Trophoblast cell (in vitro differentiated cells and primary cell): ENCODE measurements around the gene RASL12. TPM values are rescaled to one million over a fixed set of nuclear protein-coding genes. Genes with fewer than 3 reads are reported as not detected.
A peak's percentile ranks its signal among the peaks of the same experiment; 100 is the strongest.

ENCODE experiments used
- DNase-seq, 2 donors: peaks; one replicate each; pipeline ENCODE4 v3.0.0-alpha.2; 2016
- H2AFZ ChIP-seq: 2 replicates; pipeline ENCODE4 v1.6.1; 2013; ENCODE audit warnings: low read length, moderate library complexity, mild to moderate bottlenecking; ENCODE audit not compliant: insufficient read depth, poor library complexity
- H2AK5ac ChIP-seq: 2 replicates; pipeline ENCODE4 v1.6.1; 2013; ENCODE audit warnings: mild to moderate bottlenecking, low read length
- H2BK120ac ChIP-seq: 2 replicates; pipeline ENCODE4 v1.6.1; 2013; ENCODE audit warnings: low read length, mild to moderate bottlenecking, moderate library complexity; ENCODE audit not compliant: insufficient read depth, poor library complexity
- H2BK12ac ChIP-seq: 2 replicates; pipeline ENCODE4 v1.6.1; 2013; ENCODE audit warnings: mild to moderate bottlenecking, low read length, moderate library complexity
- H2BK5ac ChIP-seq: 2 replicates; pipeline ENCODE4 v1.6.1; 2013; ENCODE audit warnings: low read length, low read depth, moderate library complexity, mild to moderate bottlenecking; ENCODE audit not compliant: poor library complexity
- H3K14ac ChIP-seq: 2 replicates; pipeline ENCODE4 v1.6.1; 2013; ENCODE audit warnings: mild to moderate bottlenecking, low read length
- H3K18ac ChIP-seq: 2 replicates; pipeline ENCODE4 v1.6.1; 2013; ENCODE audit warnings: mild to moderate bottlenecking, low read length
- H3K23ac ChIP-seq: 2 replicates; pipeline ENCODE4 v1.6.1; 2013; ENCODE audit warnings: low read length
- H3K27ac ChIP-seq: 2 replicates; pipeline ENCODE4 v1.5.1; 2013; ENCODE audit warnings: low read depth, mild to moderate bottlenecking, inconsistent platforms, low read length, moderate library complexity
- H3K27me3 ChIP-seq: 2 replicates; pipeline ENCODE4 v1.6.1; 2013; ENCODE audit warnings: inconsistent platforms, mild to moderate bottlenecking, low read length, moderate library complexity; ENCODE audit not compliant: insufficient read depth
- H3K36me3 ChIP-seq, 2 experiments: 1 replicate in 1 of 2; 2 replicates in 1 of 2; pipeline ENCODE4 v1.6.1; 2013; ENCODE audit warnings: low read length in 2 of 2, mild to moderate bottlenecking in 2 of 2, moderate library complexity in 1 of 2; ENCODE audit not compliant: insufficient read depth in 2 of 2, control insufficient read depth in 1 of 2
- H3K4ac ChIP-seq: 2 replicates; pipeline ENCODE4 v1.6.1; 2013; ENCODE audit warnings: low read depth, mild to moderate bottlenecking, low read length, moderate library complexity
- H3K4me1 ChIP-seq, 2 experiments: 1 replicate in 1 of 2; 2 replicates in 1 of 2; pipeline ENCODE4 v1.6.1; 2013; ENCODE audit warnings: low read length in 2 of 2, mild to moderate bottlenecking in 2 of 2, moderate library complexity in 1 of 2; ENCODE audit not compliant: insufficient read depth in 2 of 2, control insufficient read depth in 1 of 2
- H3K4me2 ChIP-seq: 2 replicates; pipeline ENCODE4 v1.6.1; 2013; ENCODE audit warnings: inconsistent platforms, mild to moderate bottlenecking, low read length, moderate library complexity
- H3K4me3 ChIP-seq: 2 replicates; pipeline ENCODE4 v1.5.1; 2013; ENCODE audit warnings: mild to moderate bottlenecking, low read depth, low read length, inconsistent platforms
- H3K79me1 ChIP-seq: one replicate; pipeline ENCODE4 v1.6.1; 2013; ENCODE audit warnings: low read length
- H3K79me2 ChIP-seq: 2 replicates; pipeline ENCODE4 v1.6.1; 2013; ENCODE audit warnings: low read length, mild to moderate bottlenecking; ENCODE audit not compliant: control insufficient read depth, insufficient read depth, poor library complexity
- H3K9ac ChIP-seq: 2 replicates; pipeline ENCODE4 v1.6.1; 2013; ENCODE audit warnings: mild to moderate bottlenecking, low read length
- H3K9me3 ChIP-seq: 2 replicates; pipeline ENCODE4 v1.6.1; 2013; ENCODE audit warnings: low read depth, mild to moderate bottlenecking, control low read depth, inconsistent platforms, low read length; ENCODE audit not compliant: insufficient read depth
- H4K12ac ChIP-seq: 2 replicates; pipeline ENCODE4 v1.6.1; 2013; ENCODE audit warnings: low read depth, mild to moderate bottlenecking, low read length, moderate library complexity
- H4K8ac ChIP-seq: 2 replicates; pipeline ENCODE4 v1.6.1; 2013; ENCODE audit warnings: low read depth, mild to moderate bottlenecking, low read length, moderate library complexity
- H4K91ac ChIP-seq: one replicate; pipeline ENCODE4 v1.6.1; 2013; ENCODE audit warnings: low read depth, mild to moderate bottlenecking, low read length, moderate library complexity
- WGBS: extraction: QIAGEN DNeasy Blood & Tissue Kit; methylation state at CpG from one replicate; pipeline ENCODE4 v1.1.7; 2013; ENCODE audit warnings: missing lambda C conversion rate; ENCODE audit not compliant: insufficient read length, insufficient coverage; ENCODE audit errors: extremely low coverage; 5-methylcytosine and 5-hydroxymethylcytosine counted together
- polyA plus RNA-seq: library from polyadenylated mRNA; stranded (reverse); fragments of 200-250 nt; gene quantifications from 2 replicates; pipeline ENCODE4 v1.2.3, GENCODE V29; 2013

RASL12 gene, protein sequence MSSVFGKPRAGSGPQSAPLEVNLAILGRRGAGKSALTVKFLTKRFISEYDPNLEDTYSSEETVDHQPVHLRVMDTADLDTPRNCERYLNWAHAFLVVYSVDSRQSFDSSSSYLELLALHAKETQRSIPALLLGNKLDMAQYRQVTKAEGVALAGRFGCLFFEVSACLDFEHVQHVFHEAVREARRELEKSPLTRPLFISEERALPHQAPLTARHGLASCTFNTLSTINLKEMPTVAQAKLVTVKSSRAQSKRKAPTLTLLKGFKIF
- polyA plus RNA-seq = 2.7 and 2.9 TPM in 2 replicates

DNA sequence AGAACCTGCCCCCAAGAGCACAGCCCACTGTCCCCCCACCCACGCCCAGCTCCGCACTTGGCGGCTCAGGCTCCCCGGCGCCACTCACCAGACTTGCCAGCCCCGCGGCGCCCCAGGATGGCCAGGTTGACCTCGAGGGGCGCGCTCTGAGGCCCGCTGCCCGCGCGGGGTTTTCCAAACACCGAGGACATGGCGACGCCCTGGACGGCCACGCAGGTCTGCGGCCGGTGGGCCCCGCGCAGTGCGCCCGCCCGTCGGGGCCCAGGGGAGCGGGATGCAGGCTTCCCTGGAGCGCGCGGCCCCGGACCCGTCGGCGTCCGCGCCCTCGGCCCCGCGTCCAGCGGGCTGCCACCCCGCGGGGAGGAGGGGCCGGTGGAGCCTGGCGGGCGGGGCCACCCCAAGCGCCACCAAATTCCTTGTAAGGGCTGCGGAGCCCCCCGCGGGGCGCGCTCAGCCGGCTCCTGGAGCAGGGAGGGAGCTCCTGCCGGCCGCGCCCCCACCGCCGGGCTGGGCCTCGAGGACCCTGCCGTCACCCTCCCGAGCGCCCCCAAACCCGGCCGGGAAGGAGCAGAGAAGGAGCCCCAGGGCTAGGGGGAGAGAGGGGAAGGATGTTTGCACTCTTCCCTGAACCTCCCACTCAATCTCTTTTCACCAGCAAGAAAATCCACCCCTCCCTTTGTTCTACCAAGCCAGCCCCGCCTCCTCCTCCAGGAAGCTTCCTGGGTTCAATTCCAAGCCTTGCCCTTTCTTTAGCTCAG is at the start of gene RASL12:
RASL12 (minus strand) TSS at position 347 of the 758 bp plus-strand sequence; CDS start at position 191, 156 bp downstream.
- Histone ChIP-seq H2BK120ac (peak within 1 kb of the TSS; percentile 21), H3K4ac (no peak within 1 kb of the TSS)
- no CpG with 5 or more reads among the region's 66 CpGs for WGBS

DNA sequence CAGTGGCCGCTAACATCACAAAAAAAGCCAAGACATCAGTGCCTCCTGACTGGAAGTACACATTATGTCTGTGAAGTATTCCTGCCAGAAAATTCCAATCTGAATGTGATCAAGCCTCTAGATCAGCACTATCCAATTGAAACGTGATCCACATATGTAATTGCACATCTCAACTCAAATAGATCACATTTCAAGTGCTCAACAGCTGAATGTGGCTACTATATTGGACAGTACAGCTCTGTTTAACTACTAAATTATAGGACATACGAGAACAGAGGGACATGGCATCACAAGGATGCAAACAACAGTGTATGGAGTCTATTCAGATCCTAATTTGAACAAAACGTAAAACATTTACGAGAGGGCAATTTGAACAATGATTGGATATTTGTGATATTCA is 47.8 kb upstream of the RASL12 start:
- no peak overlapping the region for H3K4me3 ChIP-seq
- H3K79me2 ChIP-seq = no peaks in the 10 kb centered on the region
- H3K79me1 ChIP-seq = no peaks in the 10 kb centered on the region
- no peak overlapping the region for H3K27ac ChIP-seq
- H2AFZ ChIP-seq = no peak overlapping the region
- no peak overlapping the region for H2BK5ac ChIP-seq
- no peak overlapping the region for H2AK5ac ChIP-seq
- H3K4me1 ChIP-seq = no peaks in the 10 kb centered on the region
- H3K18ac ChIP-seq = no peak overlapping the region
- H4K91ac ChIP-seq = no peak overlapping the region
- no CpG with 5 or more reads among the region's 5 CpGs for WGBS
- H3K27me3 ChIP-seq = no peaks in the 10 kb centered on the region
- H3K4ac ChIP-seq = no peak overlapping the region
- peaks cover 13 to 21% of the 10 kb centered on the region in 2 experiments for H3K36me3 ChIP-seq
- no peak overlapping the region for H2BK120ac ChIP-seq
- H4K12ac ChIP-seq = no peak overlapping the region
- no peak overlapping the region for H4K8ac ChIP-seq
- no peak for DNase-seq
- no peak overlapping the region for H2BK12ac ChIP-seq
- H3K9me3 ChIP-seq = no peaks in the 10 kb centered on the region
- no peak overlapping the region for H3K14ac ChIP-seq
- H3K9ac ChIP-seq = no peak overlapping the region
- no peak overlapping the region for H3K23ac ChIP-seq
- no peak overlapping the region for H3K4me2 ChIP-seq

More for the DNA sequence above, at the start of gene RASL12:
- Histone ChIP-seq H2AK5ac (no peak within 1 kb of the TSS), H3K4me2 (peak within 1 kb of the TSS; percentile 72), H4K8ac (no peak within 1 kb of the TSS), H3K23ac (no peak within 1 kb of the TSS), H3K27ac (no peak within 1 kb of the TSS), H3K4me3 (peak within 1 kb of the TSS; percentile 68), H2BK12ac (peak within 1 kb of the TSS; percentile 39), H3K4me1 (peaks cover 20 to 33% of the 10 kb centered on the region in 2 experiments), H2BK5ac (peak within 1 kb of the TSS; percentile 23), H3K18ac (peak within 1 kb of the TSS; percentile 9), H3K9ac (no peak within 1 kb of the TSS), H4K91ac (peak within 1 kb of the TSS; percentile 72), H3K14ac (peak within 1 kb of the TSS; percentile 33), H3K9me3 (no peaks in the 10 kb centered on the region), H4K12ac (no peak within 1 kb of the TSS), H3K79me2 (no peaks in the 10 kb centered on the region), H3K36me3 (no peaks in the 10 kb centered on the region), H3K79me1 (peaks cover 3% of the 10 kb centered on the region), H3K27me3 (peaks cover 9% of the 10 kb centered on the region), H2AFZ (peak within 1 kb of the TSS; percentile 18)
- no peak for DNase-seq

DNA sequence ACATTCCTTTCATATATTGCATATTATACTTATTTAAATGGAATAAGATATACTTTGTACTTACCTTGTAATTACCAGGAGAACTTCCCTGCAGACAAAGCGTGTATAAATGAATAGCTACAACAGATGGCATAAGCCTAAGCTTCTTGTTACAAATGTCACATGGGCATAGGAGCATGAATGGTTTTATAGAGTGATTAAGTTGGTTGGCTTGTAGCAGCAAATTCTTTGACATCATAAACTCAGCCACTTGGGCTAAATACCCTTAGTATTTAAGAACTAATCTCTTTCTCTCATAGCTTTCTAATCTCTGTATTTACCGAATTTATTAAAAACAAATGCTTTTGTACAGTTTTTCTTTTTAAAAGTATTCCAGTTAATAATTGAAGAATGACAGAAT is 47.3 kb upstream of the RASL12 start, which contains the start of gene UBAP1L:
UBAP1L (minus strand) TSS at position 115 of the 400 bp plus-strand sequence. CDS start 8,985 bp downstream, outside the sequence.
- H4K12ac ChIP-seq = no peak within 1 kb of the TSS
- no peak within 1 kb of the TSS for H2AFZ ChIP-seq
- no peaks in the 10 kb centered on the region for H3K79me2 ChIP-seq
- H3K4me3 ChIP-seq = no peak within 1 kb of the TSS
- no peak within 1 kb of the TSS for H3K23ac ChIP-seq
- no peak within 1 kb of the TSS for H4K91ac ChIP-seq
- no peaks in the 10 kb centered on the region for H3K27me3 ChIP-seq
- WGBS = no CpG with 5 or more reads among the region's 2 CpGs
- H2BK5ac ChIP-seq = no peak within 1 kb of the TSS
- H3K4me2 ChIP-seq = no peak within 1 kb of the TSS
- H3K14ac ChIP-seq = no peak within 1 kb of the TSS
- no peak within 1 kb of the TSS for H3K18ac ChIP-seq
- no peak within 1 kb of the TSS for H3K9ac ChIP-seq
- no peaks in the 10 kb centered on the region for H3K79me1 ChIP-seq
- H2BK12ac ChIP-seq = no peak within 1 kb of the TSS
- no peaks in the 10 kb centered on the region for H3K4me1 ChIP-seq
- no peaks in the 10 kb centered on the region for H3K9me3 ChIP-seq
- H3K27ac ChIP-seq = no peak within 1 kb of the TSS
- peaks cover 13 to 21% of the 10 kb centered on the region in 2 experiments for H3K36me3 ChIP-seq
- no peak for DNase-seq
- H2BK120ac ChIP-seq = no peak within 1 kb of the TSS
- H3K4ac ChIP-seq = no peak within 1 kb of the TSS
- no peak within 1 kb of the TSS for H4K8ac ChIP-seq
- no peak within 1 kb of the TSS for H2AK5ac ChIP-seq

DNA sequence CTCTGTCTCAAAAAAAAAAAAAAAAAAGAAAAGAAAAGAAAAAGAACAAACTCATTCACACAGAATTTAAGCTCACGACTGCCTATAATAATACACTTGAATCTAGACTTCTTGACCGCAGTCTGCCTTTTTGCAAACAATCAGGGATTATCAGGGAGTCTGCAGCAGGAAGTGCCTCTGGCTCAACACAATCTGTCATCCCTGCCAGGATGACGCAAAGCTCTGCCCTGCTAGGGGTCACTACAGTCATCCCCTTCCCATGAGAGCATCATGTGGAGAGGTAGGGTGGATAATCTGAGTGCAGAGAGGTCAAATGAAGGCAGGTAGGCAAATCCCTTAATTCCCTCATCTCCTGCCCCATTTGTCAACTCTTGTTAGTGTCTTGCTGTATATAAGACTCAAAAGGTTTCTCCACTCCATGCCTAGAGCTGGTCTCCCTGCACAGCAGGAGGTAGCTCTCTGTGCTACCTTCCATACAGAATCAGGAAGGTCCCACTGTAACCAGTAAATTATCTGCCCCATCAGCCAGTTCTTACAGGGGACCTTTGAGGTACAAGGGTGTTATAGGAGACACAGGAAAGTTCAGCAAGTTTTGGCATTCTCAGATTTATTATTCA is 43.0 kb upstream of the RASL12 start:
- Histone ChIP-seq H3K4me3 (no peak overlapping the region), H2BK120ac (no peak overlapping the region), H2AK5ac (no peak overlapping the region), H4K91ac (no peak overlapping the region), H3K27ac (no peak overlapping the region), H3K4ac (no peak overlapping the region), H3K9ac (no peak overlapping the region), H3K23ac (no peak overlapping the region), H3K18ac (no peak overlapping the region), H3K4me2 (no peak overlapping the region), H4K8ac (no peak overlapping the region), H3K4me1 (no peaks in the 10 kb centered on the region), H2BK5ac (no peak overlapping the region), H3K79me2 (no peaks in the 10 kb centered on the region), H3K27me3 (no peaks in the 10 kb centered on the region), H3K9me3 (no peaks in the 10 kb centered on the region), H2AFZ (no peak overlapping the region), H3K79me1 (no peaks in the 10 kb centered on the region), H4K12ac (no peak overlapping the region), H3K36me3 (peaks cover 5 to 8% of the 10 kb centered on the region in 2 experiments), H2BK12ac (no peak overlapping the region), H3K14ac (no peak overlapping the region)
- no CpG with 5 or more reads among the region's 3 CpGs for WGBS
- DNase-seq = no peak
